ENCODE measurements around the gene PRRG1.
A peak's percentile ranks its signal among the peaks of the same experiment; 100 is the strongest.

PRRG1 gene

GRCh38 chrX:37348971-37349220, 268 bp upstream of the PRRG1 start:
- CTCF ChIA-PET: no interaction called here
- no peak for DNase-seq (ENCODE audit: low read depth, low spot score)
- peak overlapping the region; percentile 51 for H3K4me3 ChIP-seq (ENCODE audit: low read depth, low read length)
- POLR2A ChIA-PET: interaction anchor here (1.0 to 1.2 kb wide), 2 partner anchors 31 to 106 kb away, joined by 3 to 4 read pairs; no protein-coding TSS in a partner anchor
- TF ChIP-seq, protein P1, sequence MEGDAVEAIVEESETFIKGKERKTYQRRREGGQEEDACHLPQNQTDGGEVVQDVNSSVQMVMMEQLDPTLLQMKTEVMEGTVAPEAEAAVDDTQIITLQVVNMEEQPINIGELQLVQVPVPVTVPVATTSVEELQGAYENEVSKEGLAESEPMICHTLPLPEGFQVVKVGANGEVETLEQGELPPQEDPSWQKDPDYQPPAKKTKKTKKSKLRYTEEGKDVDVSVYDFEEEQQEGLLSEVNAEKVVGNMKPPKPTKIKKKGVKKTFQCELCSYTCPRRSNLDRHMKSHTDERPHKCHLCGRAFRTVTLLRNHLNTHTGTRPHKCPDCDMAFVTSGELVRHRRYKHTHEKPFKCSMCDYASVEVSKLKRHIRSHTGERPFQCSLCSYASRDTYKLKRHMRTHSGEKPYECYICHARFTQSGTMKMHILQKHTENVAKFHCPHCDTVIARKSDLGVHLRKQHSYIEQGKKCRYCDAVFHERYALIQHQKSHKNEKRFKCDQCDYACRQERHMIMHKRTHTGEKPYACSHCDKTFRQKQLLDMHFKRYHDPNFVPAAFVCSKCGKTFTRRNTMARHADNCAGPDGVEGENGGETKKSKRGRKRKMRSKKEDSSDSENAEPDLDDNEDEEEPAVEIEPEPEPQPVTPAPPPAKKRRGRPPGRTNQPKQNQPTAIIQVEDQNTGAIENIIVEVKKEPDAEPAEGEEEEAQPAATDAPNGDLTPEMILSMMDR (IDR thresholded peaks at IDR 0.05; ENCODE audit: insufficient read depth, low read length, missing control alignments): no peak

DNA sequence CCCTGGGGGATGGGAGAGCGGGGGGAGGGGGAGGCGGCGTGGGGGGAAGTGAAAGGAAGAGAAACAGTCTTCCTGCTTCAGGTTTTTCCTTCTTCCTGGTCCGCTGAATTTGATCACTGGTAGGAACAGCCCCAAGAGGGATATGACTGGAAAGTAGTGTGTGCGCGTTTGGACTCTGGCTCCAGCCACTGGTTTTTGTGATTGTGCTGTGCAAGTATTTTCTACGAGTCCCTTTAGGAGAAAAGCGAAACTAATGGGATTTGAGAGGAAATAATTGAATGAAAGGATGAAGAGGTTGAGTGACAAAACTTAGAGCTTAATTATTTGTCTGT, 836 bp downstream of the PRRG1 start:
- ChIA-PET POLR2A (no interaction called here), CTCF (no interaction called here)
- DNase-seq (ENCODE audit: low read depth, low spot score): no peak

GRCh38 chrX:37353646-37354045, 4.5 kb downstream of the PRRG1 start:
- no peak for DNase-seq (ENCODE audit: low read depth, low spot score)
- TF ChIP-seq, protein P1 (IDR thresholded peaks at IDR 0.05; ENCODE audit: insufficient read depth, low read length, missing control alignments): no peak
- POLR2A ChIA-PET: no interaction called here
- CTCF ChIA-PET: no interaction called here
- no peak overlapping the region for H3K4me3 ChIP-seq (ENCODE audit: low read depth, low read length)

More for the DNA sequence above, 836 bp downstream of the PRRG1 start:
- peak overlapping the region; percentile 78 for H3K4me3 ChIP-seq (ENCODE audit: low read depth, low read length)
- TF ChIP-seq, protein P1 (IDR thresholded peaks at IDR 0.05; ENCODE audit: insufficient read depth, low read length, missing control alignments): no peak

DNA sequence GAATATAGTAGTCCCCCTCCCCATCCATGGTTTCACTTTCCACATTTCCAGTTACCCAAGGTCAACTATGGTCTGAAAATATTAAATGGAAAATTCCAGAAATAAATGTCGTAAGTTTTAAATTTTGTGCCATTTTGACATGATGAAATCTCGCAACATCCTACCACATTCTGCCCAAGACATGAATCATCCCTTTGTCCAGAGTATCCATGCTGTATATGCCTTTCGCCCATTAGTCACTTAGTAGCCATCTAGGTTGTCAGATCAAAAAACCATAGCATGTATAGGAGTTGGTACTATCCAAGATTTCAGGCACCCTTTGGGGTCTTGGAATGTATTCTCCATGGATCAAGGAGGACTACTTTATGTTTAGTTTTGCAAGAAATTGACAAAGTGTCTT, 8.3 kb downstream of the PRRG1 start:
- CTCF ChIA-PET: no interaction called here
- H3K4me3 ChIP-seq (ENCODE audit: low read depth, low read length): no peak overlapping the region
- POLR2A ChIA-PET: no interaction called here
- TF ChIP-seq, protein P1 (IDR thresholded peaks at IDR 0.05; ENCODE audit: insufficient read depth, low read length, missing control alignments): no peak
- no peak for DNase-seq (ENCODE audit: low read depth, low spot score)

GRCh38 chrX:37361596-37361995, 12.4 kb downstream of the PRRG1 start:
- DNase-seq (ENCODE audit: low read depth, low spot score): no peak
- no peak overlapping the region for H3K4me3 ChIP-seq (ENCODE audit: low read depth, low read length)
- ChIA-PET POLR2A (no interaction called here), CTCF (no interaction called here)
- TF ChIP-seq, protein P1 (IDR thresholded peaks at IDR 0.05; ENCODE audit: insufficient read depth, low read length, missing control alignments): no peak

GRCh38 chrX:37364666-37365065, 15.5 kb downstream of the PRRG1 start:
- TF ChIP-seq, protein P1 (IDR thresholded peaks at IDR 0.05; ENCODE audit: insufficient read depth, low read length, missing control alignments): no peak
- H3K4me3 ChIP-seq (ENCODE audit: low read depth, low read length): no peak overlapping the region
- ChIA-PET POLR2A (no interaction called here), CTCF (no interaction called here)
- no peak for DNase-seq (ENCODE audit: low read depth, low spot score)

DNA sequence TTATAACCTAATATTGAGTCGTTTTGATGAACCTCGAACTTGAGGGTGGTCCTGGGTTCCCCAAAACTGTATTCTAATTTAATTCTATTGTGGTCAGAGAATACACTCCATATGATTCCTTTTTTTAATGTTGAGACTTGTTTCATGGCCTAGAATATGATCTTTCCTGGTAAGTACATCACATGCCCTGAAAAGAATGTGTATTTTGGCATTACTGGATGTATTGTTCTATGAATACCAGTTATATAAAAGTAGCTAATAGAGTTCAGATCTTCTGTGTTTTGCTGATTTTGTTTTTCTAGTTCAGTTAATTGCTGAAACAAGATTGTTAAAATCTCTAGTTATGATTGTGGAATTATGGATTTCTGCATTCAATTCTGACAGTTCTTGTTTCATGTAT, 18.8 kb downstream of the PRRG1 start:
- CTCF ChIA-PET: no interaction called here
- DNase-seq (ENCODE audit: low read depth, low spot score): no peak
- POLR2A ChIA-PET: no interaction called here
- no peak overlapping the region for H3K4me3 ChIP-seq (ENCODE audit: low read depth, low read length)
- TF ChIP-seq, protein P1 (IDR thresholded peaks at IDR 0.05; ENCODE audit: insufficient read depth, low read length, missing control alignments): no peak

All from AG04449 (cell line).